HEK293 (cell line): ENCODE results near the gene GNB2.

Experiments used
- CTCF ChIA-PET: fragments of 350-600 bp; formaldehyde crosslinking; extraction: SDS; loops from one replicate; lab custom pipeline; 2021; ENCODE audit warnings: antibody characterized with exemption; lab: Yijun Ruan, JAX
- POLR2A ChIA-PET: fragments of 300-600 bp; formaldehyde crosslinking; extraction: SDS; loops from one replicate; lab custom pipeline; 2020; ENCODE audit warnings: antibody characterized with exemption, inconsistent platforms; lab: Yijun Ruan, JAX
- H3K27ac ChIP-seq: fragments of 200-500 bp; sonication (Bioruptor generic); 2 replicates; pipeline ENCODE4 v1.5.1; 2014; ENCODE audit warnings: low read depth, low read length, control low read depth, inconsistent platforms; ENCODE audit errors: extremely low read depth
- H3K36me3 ChIP-seq, 2 experiments: fragments of 200-500 bp in 1 of 2; sonication (Bioruptor generic) in 1 of 2; 1 replicate in 1 of 2; 2 replicates in 1 of 2; pipeline ENCODE4 v1.5.1; 2014 to 2017; ENCODE audit warnings: inconsistent platforms in 2 of 2, low read length in 2 of 2; ENCODE audit not compliant: control insufficient read depth in 2 of 2, insufficient read depth in 1 of 2
- H3K4me1 ChIP-seq: fragments of 200-500 bp; sonication (Bioruptor generic); 2 replicates; pipeline ENCODE4 v1.5.1; 2014; ENCODE audit warnings: mild to moderate bottlenecking, low read length, inconsistent platforms; ENCODE audit not compliant: control insufficient read depth, insufficient read depth
- H3K4me3 ChIP-seq: 2 replicates; pipeline ENCODE4 v1.5.1; 2011; ENCODE audit warnings: low read depth, mild to moderate bottlenecking, control low read depth, low read length, moderate library complexity
- H3K9me3 ChIP-seq: fragments of 200-500 bp; sonication (Bioruptor generic); 2 replicates; pipeline ENCODE4 v1.5.1; 2014; ENCODE audit warnings: low read depth, low read length, inconsistent platforms; ENCODE audit not compliant: control insufficient read depth, insufficient read depth
- IKZF3 ChIP-seq: fragments of 450-650 bp; IDR thresholded peaks from 2 replicates; pipeline ENCODE4 v1.5.0; 2018; ENCODE audit warnings: missing biosample characterization, mild to moderate bottlenecking, missing genetic modification characterization, moderate library complexity
- KLF16 ChIP-seq: fragments of 450-650 bp; formaldehyde crosslinking; IDR thresholded peaks from 2 replicates; pipeline ENCODE4 v1.5.1; 2017; ENCODE audit warnings: missing biosample characterization, missing genetic modification characterization
- KLF17 ChIP-seq: fragments of 450-650 bp; formaldehyde crosslinking; IDR thresholded peaks from 2 replicates; pipeline ENCODE4 v1.5.1; 2016; ENCODE audit warnings: missing biosample characterization, missing genetic modification characterization
- ZBTB20 ChIP-seq: fragments of 450-650 bp; formaldehyde crosslinking; IDR thresholded peaks from 2 replicates; pipeline ENCODE4 v1.5.1; 2016; ENCODE audit warnings: missing biosample characterization, missing genetic modification characterization
- ZBTB48 ChIP-seq: fragments of 450-650 bp; formaldehyde crosslinking; IDR thresholded peaks from 2 replicates; pipeline ENCODE4 v1.5.1; 2016; ENCODE audit warnings: missing biosample characterization, missing genetic modification characterization
- ZNF121 ChIP-seq: fragments of 450-650 bp; formaldehyde crosslinking; IDR thresholded peaks from 2 replicates; pipeline ENCODE4 v1.5.1; 2016; ENCODE audit warnings: missing biosample characterization, missing genetic modification characterization
- ZNF132 ChIP-seq: fragments of 450-650 bp; formaldehyde crosslinking; IDR thresholded peaks from 2 replicates; pipeline ENCODE4 v1.5.1; 2017; ENCODE audit warnings: missing biosample characterization, missing genetic modification characterization, borderline replicate concordance
- ZNF148 ChIP-seq: fragments of 450-650 bp; formaldehyde crosslinking; IDR thresholded peaks from 2 replicates; pipeline ENCODE4 v1.5.0; 2017; ENCODE audit warnings: missing biosample characterization, missing genetic modification characterization, borderline replicate concordance
- ZNF214 ChIP-seq: fragments of 450-650 bp; formaldehyde crosslinking; IDR thresholded peaks from 2 replicates; pipeline ENCODE4 v1.5.1; 2017; ENCODE audit warnings: missing biosample characterization, mild to moderate bottlenecking, missing genetic modification characterization, borderline replicate concordance
- ZNF335 ChIP-seq: fragments of 450-650 bp; formaldehyde crosslinking; conservative IDR thresholded peaks from 2 replicates; pipeline ENCODE4 v1.5.1; 2016; ENCODE audit warnings: missing biosample characterization, missing genetic modification characterization
- ZNF341 ChIP-seq: fragments of 450-650 bp; formaldehyde crosslinking; IDR thresholded peaks from 2 replicates; pipeline ENCODE4; 2016; ENCODE audit warnings: low read depth, missing biosample characterization, missing genetic modification characterization
- ZNF37A ChIP-seq: fragments of 450-650 bp; IDR thresholded peaks from 2 replicates; pipeline ENCODE4 v1.5.1; 2018; ENCODE audit warnings: missing biosample characterization, missing genetic modification characterization
- ZNF391 ChIP-seq: fragments of 450-650 bp; formaldehyde crosslinking; IDR thresholded peaks from 2 replicates; pipeline ENCODE4 v1.5.1; 2016; ENCODE audit warnings: low read depth, missing biosample characterization, missing genetic modification characterization, borderline replicate concordance
- ZNF426 ChIP-seq: fragments of 450-650 bp; formaldehyde crosslinking; IDR thresholded peaks from 2 replicates; pipeline ENCODE4 v1.5.1; 2017; ENCODE audit warnings: missing biosample characterization, missing genetic modification characterization, mild to moderate bottlenecking, inconsistent platforms, moderate library complexity
- ZNF433 ChIP-seq: fragments of 450-650 bp; formaldehyde crosslinking; IDR thresholded peaks from 2 replicates; pipeline ENCODE4 v1.5.1; 2016; ENCODE audit warnings: missing biosample characterization, missing genetic modification characterization, low read depth
- ZNF529 ChIP-seq: fragments of 450-650 bp; formaldehyde crosslinking; IDR thresholded peaks from 2 replicates; pipeline ENCODE4 v1.5.1; 2017; ENCODE audit warnings: missing genetic modification characterization, missing biosample characterization; ENCODE audit not compliant: insufficient replicate concordance
- ZNF660 ChIP-seq: fragments of 450-650 bp; IDR thresholded peaks from 2 replicates; pipeline ENCODE4 v1.5.1; 2018; ENCODE audit warnings: missing biosample characterization, mild to moderate bottlenecking, missing genetic modification characterization
- ZNF677 ChIP-seq: fragments of 450-650 bp; IDR thresholded peaks from 2 replicates; pipeline ENCODE4 v1.5.0; 2018; ENCODE audit warnings: missing biosample characterization, mild to moderate bottlenecking, missing genetic modification characterization, moderate library complexity
- TF ChIP-seq, protein P1 (sequence below): fragments of 450-650 bp; formaldehyde crosslinking; optimal IDR thresholded peaks from 2 replicates; pipeline ENCODE3; 2016; ENCODE audit warnings: missing biosample characterization, mild to moderate bottlenecking, missing genetic modification characterization
- TF ChIP-seq, protein P2 (sequence below): fragments of 450-650 bp; formaldehyde crosslinking; conservative IDR thresholded peaks from 2 replicates; pipeline ENCODE4 v1.5.1; 2016; ENCODE audit warnings: low read depth, missing biosample characterization, missing genetic modification characterization
- TF ChIP-seq, protein P3 (sequence below): sonication (generic); formaldehyde crosslinking; IDR thresholded peaks from 2 replicates; pipeline ENCODE4 v1.8.1; 2022; ENCODE audit warnings: mild to moderate bottlenecking, moderate library complexity, missing genetic modification reagents
- TF ChIP-seq, protein P4 (sequence below): fragments of 450-650 bp; formaldehyde crosslinking; IDR thresholded peaks from 2 replicates; pipeline ENCODE4 v1.5.1; 2016; ENCODE audit warnings: missing biosample characterization, missing genetic modification characterization

Gene GNB2

GRCh38 chr7:100705320-100705752 is 31.8 kb downstream of the GNB2 start (continued):
- TF ChIP-seq ZNF391 (tag by site-specific recombination) (peak; percentile 82; the same call in 1 of the 2 replicates), ZNF660 (tag by site-specific recombination) (no peak; the same call in 1 of the 2 replicates), ZNF132 (tag by site-specific recombination) (no peak), KLF17 (peak; percentile 56; the same call in 1 of the 2 replicates), ZNF529 (no peak), ZBTB48 (tag by site-specific recombination) (peak; percentile 99)
- TF ChIP-seq, all 188 proteins: peak for 46

DNA sequence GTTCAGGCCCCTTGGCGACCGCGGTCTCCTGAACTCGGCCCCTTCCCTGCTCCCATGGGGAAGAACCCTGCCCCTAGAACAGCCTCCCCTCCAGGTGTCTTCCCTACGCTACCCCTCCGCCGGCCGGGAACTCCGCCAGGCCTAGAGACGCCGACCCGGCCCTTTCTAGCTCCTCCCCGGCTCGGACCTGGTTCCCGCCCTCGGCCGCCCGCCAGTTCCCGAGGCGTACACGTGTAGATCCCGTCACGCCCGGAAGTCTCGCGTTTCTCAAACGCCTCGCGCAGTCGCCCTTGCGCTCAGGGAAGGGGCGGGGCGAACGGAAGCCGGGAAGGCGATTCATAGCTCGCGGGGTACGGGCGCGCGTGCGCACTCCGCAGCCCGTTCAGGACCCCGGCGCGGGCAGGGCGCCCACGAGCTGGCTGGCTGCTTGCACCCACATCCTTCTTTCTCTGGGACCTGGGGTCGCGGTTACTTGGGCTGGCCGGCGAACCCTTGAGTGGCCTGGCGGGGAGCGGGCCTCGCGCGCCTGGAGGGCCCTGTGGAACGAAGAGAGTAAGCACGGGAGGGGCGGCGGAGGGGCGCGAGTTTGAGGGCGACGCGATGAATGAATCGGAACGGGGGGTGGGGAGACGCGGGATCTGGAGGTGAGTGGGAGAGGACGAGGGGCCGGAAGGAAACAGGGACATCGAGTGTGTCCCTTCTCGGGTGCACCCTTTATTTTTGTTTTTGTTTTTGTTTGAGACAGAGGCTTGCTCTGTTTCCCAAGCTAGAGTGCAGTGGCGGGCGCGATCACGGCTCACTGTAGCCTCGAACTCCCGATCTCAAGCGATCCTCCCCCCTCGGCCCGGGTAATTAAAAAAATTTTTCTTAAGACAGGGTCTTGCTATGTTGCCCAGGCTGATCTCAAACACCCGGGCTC is 32.5 kb downstream of the GNB2 start, which contains the start of gene POP7:
Gene POP7, plus strand, starts transcription at position 369 of the 919 bp plus-strand sequence. CDS start 710 bp downstream, outside the sequence.
- Histone ChIP-seq H3K27ac (peak within 1 kb of the TSS; percentile 87), H3K36me3 (peaks cover 12 to 15% of the 10 kb centered on the region in 2 experiments; a peak in 2 of 3 replicates), H3K9me3 (no peaks in the 10 kb centered on the region), H3K4me1 (no peaks in the 10 kb centered on the region), H3K4me3 (peak within 1 kb of the TSS; percentile 92)
- CTCF ChIA-PET, result interaction anchor here (0.5 to 6.8 kb wide), 42 partner anchors 8 to 485 kb away, joined by 3 to 100 read pairs (median 4); partner anchors contain the start of genes EPO, FBXO24, GNB2 and LRCH4
- POLR2A ChIA-PET, result interaction anchor here (0.6 to 2.6 kb wide), 45 partner anchors 8 to 731 kb away, joined by 3 to 35 read pairs (median 5); partner anchors contain the start of genes EPHB4, FBXO24, GIGYF1 and GNB2
- TF ChIP-seq ZNF121 (peak; percentile 98), ZNF677 (tag by site-specific recombination) (no peak), ZNF426 (tag by site-specific recombination) (no peak), ZNF335 (tag by site-specific recombination) (peak; percentile 42), ZBTB20 (tag by site-specific recombination) (peak; percentile 76; the same call in 1 of the 2 replicates), IKZF3 (tag by site-specific recombination) (peak; percentile 80), ZNF214 (tag by site-specific recombination) (no peak), ZNF433 (tag by site-specific recombination) (no peak), KLF16 (tag by site-specific recombination) (peak; percentile 30; the same call in 1 of the 2 replicates), ZNF341 (tag by site-specific recombination) (peak; percentile 99), ZNF148 (tag by site-specific recombination) (no peak), ZNF37A (no peak)
- TF ChIP-seq, protein P1, sequence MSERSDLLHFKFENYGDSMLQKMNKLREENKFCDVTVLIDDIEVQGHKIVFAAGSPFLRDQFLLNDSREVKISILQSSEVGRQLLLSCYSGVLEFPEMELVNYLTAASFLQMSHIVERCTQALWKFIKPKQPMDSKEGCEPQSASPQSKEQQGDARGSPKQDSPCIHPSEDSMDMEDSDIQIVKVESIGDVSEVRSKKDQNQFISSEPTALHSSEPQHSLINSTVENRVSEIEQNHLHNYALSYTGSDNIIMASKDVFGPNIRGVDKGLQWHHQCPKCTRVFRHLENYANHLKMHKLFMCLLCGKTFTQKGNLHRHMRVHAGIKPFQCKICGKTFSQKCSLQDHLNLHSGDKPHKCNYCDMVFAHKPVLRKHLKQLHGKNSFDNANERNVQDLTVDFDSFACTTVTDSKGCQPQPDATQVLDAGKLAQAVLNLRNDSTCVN (tag by site-specific recombination), result peak; percentile 98
- TF ChIP-seq, protein P2, sequence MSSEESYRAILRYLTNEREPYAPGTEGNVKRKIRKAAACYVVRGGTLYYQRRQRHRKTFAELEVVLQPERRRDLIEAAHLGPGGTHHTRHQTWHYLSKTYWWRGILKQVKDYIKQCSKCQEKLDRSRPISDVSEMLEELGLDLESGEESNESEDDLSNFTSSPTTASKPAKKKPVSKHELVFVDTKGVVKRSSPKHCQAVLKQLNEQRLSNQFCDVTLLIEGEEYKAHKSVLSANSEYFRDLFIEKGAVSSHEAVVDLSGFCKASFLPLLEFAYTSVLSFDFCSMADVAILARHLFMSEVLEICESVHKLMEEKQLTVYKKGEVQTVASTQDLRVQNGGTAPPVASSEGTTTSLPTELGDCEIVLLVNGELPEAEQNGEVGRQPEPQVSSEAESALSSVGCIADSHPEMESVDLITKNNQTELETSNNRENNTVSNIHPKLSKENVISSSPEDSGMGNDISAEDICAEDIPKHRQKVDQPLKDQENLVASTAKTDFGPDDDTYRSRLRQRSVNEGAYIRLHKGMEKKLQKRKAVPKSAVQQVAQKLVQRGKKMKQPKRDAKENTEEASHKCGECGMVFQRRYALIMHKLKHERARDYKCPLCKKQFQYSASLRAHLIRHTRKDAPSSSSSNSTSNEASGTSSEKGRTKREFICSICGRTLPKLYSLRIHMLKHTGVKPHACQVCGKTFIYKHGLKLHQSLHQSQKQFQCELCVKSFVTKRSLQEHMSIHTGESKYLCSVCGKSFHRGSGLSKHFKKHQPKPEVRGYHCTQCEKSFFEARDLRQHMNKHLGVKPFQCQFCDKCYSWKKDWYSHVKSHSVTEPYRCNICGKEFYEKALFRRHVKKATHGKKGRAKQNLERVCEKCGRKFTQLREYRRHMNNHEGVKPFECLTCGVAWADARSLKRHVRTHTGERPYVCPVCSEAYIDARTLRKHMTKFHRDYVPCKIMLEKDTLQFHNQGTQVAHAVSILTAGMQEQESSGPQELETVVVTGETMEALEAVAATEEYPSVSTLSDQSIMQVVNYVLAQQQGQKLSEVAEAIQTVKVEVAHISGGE (tag by site-specific recombination), result peak; percentile 13; the same call in 1 of the 2 replicates
- TF ChIP-seq, protein P3, sequence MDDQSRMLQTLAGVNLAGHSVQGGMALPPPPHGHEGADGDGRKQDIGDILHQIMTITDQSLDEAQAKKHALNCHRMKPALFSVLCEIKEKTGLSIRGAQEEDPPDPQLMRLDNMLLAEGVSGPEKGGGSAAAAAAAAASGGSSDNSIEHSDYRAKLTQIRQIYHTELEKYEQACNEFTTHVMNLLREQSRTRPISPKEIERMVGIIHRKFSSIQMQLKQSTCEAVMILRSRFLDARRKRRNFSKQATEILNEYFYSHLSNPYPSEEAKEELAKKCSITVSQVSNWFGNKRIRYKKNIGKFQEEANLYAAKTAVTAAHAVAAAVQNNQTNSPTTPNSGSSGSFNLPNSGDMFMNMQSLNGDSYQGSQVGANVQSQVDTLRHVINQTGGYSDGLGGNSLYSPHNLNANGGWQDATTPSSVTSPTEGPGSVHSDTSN (CRISPR knock-in tag), result peak; percentile 78
- TF ChIP-seq, protein P4, sequence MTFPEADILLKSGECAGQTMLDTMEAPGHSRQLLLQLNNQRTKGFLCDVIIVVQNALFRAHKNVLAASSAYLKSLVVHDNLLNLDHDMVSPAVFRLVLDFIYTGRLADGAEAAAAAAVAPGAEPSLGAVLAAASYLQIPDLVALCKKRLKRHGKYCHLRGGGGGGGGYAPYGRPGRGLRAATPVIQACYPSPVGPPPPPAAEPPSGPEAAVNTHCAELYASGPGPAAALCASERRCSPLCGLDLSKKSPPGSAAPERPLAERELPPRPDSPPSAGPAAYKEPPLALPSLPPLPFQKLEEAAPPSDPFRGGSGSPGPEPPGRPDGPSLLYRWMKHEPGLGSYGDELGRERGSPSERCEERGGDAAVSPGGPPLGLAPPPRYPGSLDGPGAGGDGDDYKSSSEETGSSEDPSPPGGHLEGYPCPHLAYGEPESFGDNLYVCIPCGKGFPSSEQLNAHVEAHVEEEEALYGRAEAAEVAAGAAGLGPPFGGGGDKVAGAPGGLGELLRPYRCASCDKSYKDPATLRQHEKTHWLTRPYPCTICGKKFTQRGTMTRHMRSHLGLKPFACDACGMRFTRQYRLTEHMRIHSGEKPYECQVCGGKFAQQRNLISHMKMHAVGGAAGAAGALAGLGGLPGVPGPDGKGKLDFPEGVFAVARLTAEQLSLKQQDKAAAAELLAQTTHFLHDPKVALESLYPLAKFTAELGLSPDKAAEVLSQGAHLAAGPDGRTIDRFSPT, result peak; percentile 17; the same call in 1 of the 2 replicates
